Liver (tissue), 3 donors: ENCODE measurements around the gene NRG3.

Source experiments
- CTCF ChIP-seq: fragments of 150-350 bp; IDR thresholded peaks from 2 replicates; pipeline ENCODE4 v1.5.1; 2017; ENCODE audit warnings: improper control_type of control experiment, low read depth, low read length; ENCODE audit not compliant: missing input control
- FOXA1 ChIP-seq: IDR thresholded peaks from 2 replicates; pipeline ENCODE4 v1.6.1; 2016; ENCODE audit warnings: antibody characterized with exemption
- GABPA ChIP-seq, 2 donors: IDR thresholded peaks in 1 of 2; conservative IDR thresholded peaks in 1 of 2; 2 replicates each; pipeline ENCODE4 v1.6.1; 2016; ENCODE audit warnings: antibody characterized with exemption in 2 of 2, mild to moderate bottlenecking in 1 of 2, moderate library complexity in 1 of 2
- HNF4A ChIP-seq, 2 donors: conservative IDR thresholded peaks; 2 replicates each; pipeline ENCODE4 v1.6.1; 2016; ENCODE audit warnings: antibody characterized with exemption in 2 of 2, mild to moderate bottlenecking in 2 of 2
- MAX ChIP-seq: IDR thresholded peaks from 2 replicates; pipeline ENCODE4 v1.6.1; 2016; ENCODE audit warnings: antibody characterized with exemption
- RAD21 ChIP-seq, 2 donors: IDR thresholded peaks; 2 replicates each; pipeline ENCODE4 v1.6.1; 2016; ENCODE audit warnings: antibody characterized with exemption in 2 of 2, mild to moderate bottlenecking in 2 of 2
- SP1 ChIP-seq: IDR thresholded peaks from 2 replicates; pipeline ENCODE4 v1.6.1; 2018; ENCODE audit warnings: antibody characterized with exemption, mild to moderate bottlenecking
- TAF1 ChIP-seq: conservative IDR thresholded peaks from 2 replicates; pipeline ENCODE4 v1.6.1; 2016; ENCODE audit warnings: antibody characterized with exemption, mild to moderate bottlenecking
- YY1 ChIP-seq: IDR thresholded peaks from 2 replicates; pipeline ENCODE4 v1.6.1; 2016; ENCODE audit warnings: antibody characterized with exemption, mild to moderate bottlenecking
- ZBTB33 ChIP-seq: IDR thresholded peaks from 2 replicates; pipeline ENCODE4 v1.6.1; 2016; ENCODE audit warnings: antibody characterized with exemption
- TF ChIP-seq, protein P1 (sequence below): IDR thresholded peaks from 2 replicates; pipeline ENCODE4 v1.6.1; 2016; ENCODE audit warnings: antibody characterized with exemption, mild to moderate bottlenecking
- donor health status: healthy.
- donor health status: healthy.

GRCh38 chr10:82397854-82398253 is 522.9 kb downstream of the NRG3 start:
- TF ChIP-seq GABPA (IDR thresholded peaks at IDR 0.05 in 1 of 2, conservative IDR thresholded peaks at IDR 0.05 in 1 of 2) (no peak), CTCF (no peak), FOXA1 (no peak), HNF4A (conservative IDR thresholded peaks at IDR 0.05) (no peak), RAD21 (IDR thresholded peaks at IDR 0.05) (no peak), TAF1 (no peak), SP1 (no peak), ZBTB33 (no peak), YY1 (no peak), MAX (no peak)
- TF ChIP-seq, protein P1, sequence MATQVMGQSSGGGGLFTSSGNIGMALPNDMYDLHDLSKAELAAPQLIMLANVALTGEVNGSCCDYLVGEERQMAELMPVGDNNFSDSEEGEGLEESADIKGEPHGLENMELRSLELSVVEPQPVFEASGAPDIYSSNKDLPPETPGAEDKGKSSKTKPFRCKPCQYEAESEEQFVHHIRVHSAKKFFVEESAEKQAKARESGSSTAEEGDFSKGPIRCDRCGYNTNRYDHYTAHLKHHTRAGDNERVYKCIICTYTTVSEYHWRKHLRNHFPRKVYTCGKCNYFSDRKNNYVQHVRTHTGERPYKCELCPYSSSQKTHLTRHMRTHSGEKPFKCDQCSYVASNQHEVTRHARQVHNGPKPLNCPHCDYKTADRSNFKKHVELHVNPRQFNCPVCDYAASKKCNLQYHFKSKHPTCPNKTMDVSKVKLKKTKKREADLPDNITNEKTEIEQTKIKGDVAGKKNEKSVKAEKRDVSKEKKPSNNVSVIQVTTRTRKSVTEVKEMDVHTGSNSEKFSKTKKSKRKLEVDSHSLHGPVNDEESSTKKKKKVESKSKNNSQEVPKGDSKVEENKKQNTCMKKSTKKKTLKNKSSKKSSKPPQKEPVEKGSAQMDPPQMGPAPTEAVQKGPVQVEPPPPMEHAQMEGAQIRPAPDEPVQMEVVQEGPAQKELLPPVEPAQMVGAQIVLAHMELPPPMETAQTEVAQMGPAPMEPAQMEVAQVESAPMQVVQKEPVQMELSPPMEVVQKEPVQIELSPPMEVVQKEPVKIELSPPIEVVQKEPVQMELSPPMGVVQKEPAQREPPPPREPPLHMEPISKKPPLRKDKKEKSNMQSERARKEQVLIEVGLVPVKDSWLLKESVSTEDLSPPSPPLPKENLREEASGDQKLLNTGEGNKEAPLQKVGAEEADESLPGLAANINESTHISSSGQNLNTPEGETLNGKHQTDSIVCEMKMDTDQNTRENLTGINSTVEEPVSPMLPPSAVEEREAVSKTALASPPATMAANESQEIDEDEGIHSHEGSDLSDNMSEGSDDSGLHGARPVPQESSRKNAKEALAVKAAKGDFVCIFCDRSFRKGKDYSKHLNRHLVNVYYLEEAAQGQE = no peak
